Activated CD8-positive, alpha-beta memory T cell treated with anti-CD3 and anti-CD28 coated beads, Interleukin-2, amount 10 ng/mL, durations not matched to agents 7 days and 5 days (primary cell): ENCODE data around the gene FAAP20. TPM values are rescaled to one million over a fixed set of nuclear protein-coding genes. Genes with fewer than 3 reads are reported as not detected.
"Not testable (repeated sequence)": the region's sequence is repeated elsewhere in the genome, so short reads cannot be mapped to it uniquely, and the experiment has no call there.

Experiments used
- ATAC-seq: fragments of 150-1000 bp; cut with Tn5 transposase; one replicate; pipeline ENCODE4 v1.10.0; 2021; ENCODE audit warnings: moderate library complexity
- CTCF ChIA-PET: fragments of 350-600 bp; sonication (Branson Sonifier 250); formaldehyde crosslinking; loops from one replicate; lab custom pipeline; 2021; ENCODE audit warnings: antibody characterized with exemption; lab: Charles Lee
- DNase-seq: peaks from one replicate; pipeline ENCODE4 v3.0.0-alpha.2; 2020
- H3K27ac Mint-ChIP-seq: one replicate; pipeline ENCODE4 v1.8.0; 2021; ENCODE audit warnings: mild to moderate bottlenecking, mixed read lengths
- H3K27me3 Mint-ChIP-seq: one replicate; pipeline ENCODE4 v1.8.0; 2021; ENCODE audit warnings: mixed read lengths
- H3K36me3 Mint-ChIP-seq: one replicate; pipeline ENCODE4 v1.8.0; 2021; ENCODE audit warnings: mild to moderate bottlenecking, mixed read lengths
- H3K4me1 Mint-ChIP-seq: one replicate; pipeline ENCODE4 v1.8.0; 2021; ENCODE audit warnings: mixed read lengths
- H3K4me3 Mint-ChIP-seq: one replicate; pipeline ENCODE4 v1.8.0; 2021; ENCODE audit warnings: mild to moderate bottlenecking, moderate library complexity, mixed read lengths
- H3K9me3 Mint-ChIP-seq: one replicate; pipeline ENCODE4 v1.8.0; 2022; ENCODE audit warnings: low read depth, mixed read lengths
- total RNA-seq, 2 experiments: library from RNA; stranded (reverse); gene quantifications; one replicate each; pipeline ENCODE4 v1.2.3, GENCODE V29; 2021

The FAAP20 gene
- total RNA-seq, 2 experiments from 2014 or later = 52.5 to 55.7 TPM

DNA sequence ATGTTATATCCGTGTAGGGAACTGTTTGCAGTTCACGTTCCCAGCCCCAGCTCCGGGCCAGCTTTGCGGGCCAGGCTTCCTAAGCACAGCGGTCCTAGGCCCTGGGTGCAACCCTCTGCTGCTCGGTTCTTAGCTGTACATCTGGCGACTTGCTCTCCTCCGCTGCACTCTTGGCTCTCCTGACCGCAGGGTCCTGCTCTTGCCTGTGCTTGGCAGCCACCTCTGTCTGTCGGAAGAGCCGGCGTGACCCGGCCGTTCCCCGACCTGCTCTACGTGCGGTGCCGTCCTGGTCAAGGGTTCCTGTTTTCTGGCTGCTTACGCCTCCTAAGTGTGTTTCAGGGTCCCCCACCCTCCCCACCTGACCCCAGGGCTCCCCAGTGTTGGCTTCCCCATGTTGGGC is 36.7 kb downstream of the FAAP20 start:
- H3K36me3 Mint-ChIP-seq = peaks cover 6% of the 10 kb centered on the region
- H3K4me3 Mint-ChIP-seq = no peak overlapping the region
- H3K27ac Mint-ChIP-seq = no peak overlapping the region
- CTCF ChIA-PET = interaction anchor here (1.3 to 1.5 kb wide), 2 partner anchors 18 to 66 kb away, joined by 3 read pairs; no protein-coding TSS in a partner anchor
- DNase-seq (no peak), ATAC-seq (no peak)
- H3K9me3 Mint-ChIP-seq = peaks cover 6% of the 10 kb centered on the region
- no peaks in the 10 kb centered on the region for H3K27me3 Mint-ChIP-seq
- H3K4me1 Mint-ChIP-seq = peaks cover 4% of the 10 kb centered on the region

DNA sequence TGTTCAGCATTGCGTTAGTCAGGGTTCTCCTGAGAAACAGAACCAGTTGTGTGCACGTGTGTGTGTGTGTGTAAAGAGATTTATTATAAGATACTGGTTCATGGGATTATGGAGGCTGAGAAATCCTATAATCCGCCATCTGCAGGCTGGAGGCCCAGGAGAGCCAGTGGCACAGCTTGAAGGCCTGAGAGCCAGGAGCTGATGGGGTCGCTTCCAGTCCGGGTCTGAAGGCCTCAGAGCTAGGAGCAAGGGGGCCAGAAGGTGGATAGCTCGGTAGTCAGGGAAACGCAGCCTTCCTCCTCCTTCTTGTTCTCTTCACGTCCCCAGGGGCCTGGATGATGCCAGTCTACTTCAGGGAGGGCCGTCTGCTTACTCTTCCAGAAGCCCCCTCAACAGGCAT is 37.7 kb downstream of the FAAP20 start:
- Mint-ChIP-seq H3K4me1 (peaks cover 3% of the 10 kb centered on the region), H3K36me3 (peaks cover 6% of the 10 kb centered on the region), H3K27ac (no peak overlapping the region), H3K9me3 (peaks cover 6% of the 10 kb centered on the region), H3K4me3 (no peak overlapping the region), H3K27me3 (no peaks in the 10 kb centered on the region)
- DNase-seq (no peak), ATAC-seq (no peak)
- CTCF ChIA-PET = interaction anchor here (1.0 to 1.5 kb wide), 4 partner anchors 10 to 65 kb away, joined by 3 to 5 read pairs (median 3); no protein-coding TSS in a partner anchor

DNA sequence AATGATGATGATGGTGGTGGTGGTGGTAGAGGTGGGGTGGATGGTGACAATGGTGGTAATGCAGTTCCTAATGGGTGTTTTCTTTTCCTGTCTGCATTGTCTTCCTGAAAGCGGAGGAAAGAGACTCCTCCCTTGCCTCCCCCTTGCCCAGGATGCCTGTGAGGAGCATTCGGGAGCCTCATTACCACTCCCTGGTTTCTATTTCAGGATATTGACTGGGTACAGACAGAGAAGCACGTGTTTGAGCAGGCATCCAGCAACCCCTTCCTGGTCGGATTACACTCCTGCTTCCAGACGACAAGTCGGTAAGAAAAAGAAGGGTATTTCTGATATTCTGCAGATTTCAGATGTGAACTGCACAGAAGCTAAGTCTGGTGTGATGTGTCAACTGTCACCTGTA is 38.8 kb downstream of the FAAP20 start:
- H3K9me3 Mint-ChIP-seq = peaks cover 6% of the 10 kb centered on the region
- H3K4me1 Mint-ChIP-seq = peaks cover 14% of the 10 kb centered on the region
- DNase-seq = no peak
- CTCF ChIA-PET = interaction anchor here (1.0 kb wide), 1 partner anchor 11 kb away, joined by 3 read pairs; no protein-coding TSS in a partner anchor
- no peak overlapping the region for H3K4me3 Mint-ChIP-seq
- peaks cover 6% of the 10 kb centered on the region for H3K36me3 Mint-ChIP-seq
- no peak overlapping the region for H3K27ac Mint-ChIP-seq
- no peaks in the 10 kb centered on the region for H3K27me3 Mint-ChIP-seq
- ATAC-seq = no peak

- DNase-seq (no peak), ATAC-seq (no peak)
- Mint-ChIP-seq H3K27me3 (no peaks in the 10 kb centered on the region), H3K36me3 (peaks cover 6% of the 10 kb centered on the region), H3K9me3 (peaks cover 6% of the 10 kb centered on the region), H3K4me3 (no peak overlapping the region), H3K27ac (no peak overlapping the region), H3K4me1 (peaks cover 20% of the 10 kb centered on the region)
- CTCF ChIA-PET = no interaction called here
Observed at GRCh38 chr1:2155147-2155598, 39.4 kb downstream of the FAAP20 start.

GRCh38 chr1:2154022-2154421 is 40.5 kb downstream of the FAAP20 start:
- CTCF ChIA-PET = no interaction called here
- H3K4me1 Mint-ChIP-seq = peaks cover 20% of the 10 kb centered on the region
- H3K27me3 Mint-ChIP-seq = no peaks in the 10 kb centered on the region
- DNase-seq (no peak), ATAC-seq (no peak)
- no peak overlapping the region for H3K27ac Mint-ChIP-seq
- H3K9me3 Mint-ChIP-seq = peaks cover 6% of the 10 kb centered on the region
- peaks cover 6% of the 10 kb centered on the region for H3K36me3 Mint-ChIP-seq
- no peak overlapping the region for H3K4me3 Mint-ChIP-seq

GRCh38 chr1:2152954-2153353 is 41.6 kb downstream of the FAAP20 start:
- Mint-ChIP-seq H3K9me3 (peaks cover 6% of the 10 kb centered on the region), H3K4me1 (peaks cover 20% of the 10 kb centered on the region), H3K27me3 (no peaks in the 10 kb centered on the region), H3K4me3 (no peak overlapping the region), H3K36me3 (peaks cover 6% of the 10 kb centered on the region), H3K27ac (no peak overlapping the region)
- DNase-seq (no peak), ATAC-seq (no peak)
- CTCF ChIA-PET = interaction anchor here (1.7 kb wide), 1 partner anchor 108 kb away, joined by 7 read pairs; no protein-coding TSS in a partner anchor

DNA sequence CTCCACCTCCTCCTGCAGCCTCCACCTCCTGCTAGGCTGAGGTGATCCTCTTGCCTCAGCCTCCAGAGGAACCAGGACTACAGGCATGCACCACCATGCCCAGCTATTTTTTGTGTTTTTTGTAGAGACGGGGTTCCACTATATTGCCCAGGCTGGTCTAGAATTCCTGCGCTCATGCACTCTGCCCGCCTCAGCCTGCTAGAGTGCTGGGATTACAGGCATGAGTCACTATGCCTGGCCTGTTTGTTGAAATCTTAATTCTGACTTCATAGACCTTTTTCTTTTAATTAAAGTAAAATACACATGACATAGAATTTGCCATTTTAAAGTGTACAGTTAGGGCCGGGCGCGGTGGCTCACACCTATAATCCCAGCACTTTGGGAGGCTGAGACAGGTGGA is 42.7 kb downstream of the FAAP20 start:
- H3K4me3 Mint-ChIP-seq = no peak overlapping the region
- peaks cover 6% of the 10 kb centered on the region for H3K9me3 Mint-ChIP-seq
- peaks cover 6% of the 10 kb centered on the region for H3K36me3 Mint-ChIP-seq
- DNase-seq (no peak), ATAC-seq (no peak)
- CTCF ChIA-PET = interaction anchor here (1.7 to 4.2 kb wide), 4 partner anchors 11 to 107 kb away, joined by 7 to 43 read pairs (median 12); no protein-coding TSS in a partner anchor
- H3K4me1 Mint-ChIP-seq = peaks cover 20% of the 10 kb centered on the region
- H3K27ac Mint-ChIP-seq = no peak overlapping the region
- no peaks in the 10 kb centered on the region for H3K27me3 Mint-ChIP-seq

DNA sequence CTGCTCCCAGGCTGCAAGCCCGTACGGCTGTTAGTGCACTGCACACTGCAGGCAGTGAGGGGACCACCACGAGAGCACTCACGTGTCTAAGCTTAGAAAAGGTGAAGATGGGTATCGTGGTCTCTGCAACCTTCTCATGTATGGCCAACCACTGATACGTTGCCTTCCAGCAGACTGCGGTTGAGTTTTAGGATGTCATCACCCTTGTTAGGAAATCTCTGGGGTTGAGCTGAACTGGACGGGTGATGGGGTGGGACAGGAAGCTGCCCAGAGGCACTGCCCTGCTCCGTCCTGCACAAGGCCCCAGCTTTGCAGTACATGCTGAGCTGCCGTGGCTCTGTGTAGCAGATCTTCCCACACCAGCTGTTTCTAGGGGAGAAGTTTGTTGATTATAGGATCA is 43.3 kb downstream of the FAAP20 start:
- peaks cover 6% of the 10 kb centered on the region for H3K36me3 Mint-ChIP-seq
- DNase-seq (peak; percentile 59), ATAC-seq (peak; percentile 22)
- H3K27ac Mint-ChIP-seq = peak overlapping the region; percentile 76
- CTCF ChIA-PET = interaction anchor here (1.7 to 4.2 kb wide), 4 partner anchors 11 to 106 kb away, joined by 7 to 43 read pairs (median 12); no protein-coding TSS in a partner anchor
- no peak overlapping the region for H3K4me3 Mint-ChIP-seq
- no peaks in the 10 kb centered on the region for H3K27me3 Mint-ChIP-seq
- peaks cover 6% of the 10 kb centered on the region for H3K9me3 Mint-ChIP-seq
- H3K4me1 Mint-ChIP-seq = peaks cover 20% of the 10 kb centered on the region

GRCh38 chr1:2150801-2151200 is 43.8 kb downstream of the FAAP20 start:
- H3K27me3 Mint-ChIP-seq = no peaks in the 10 kb centered on the region
- ATAC-seq (no peak), DNase-seq (no peak)
- CTCF ChIA-PET = interaction anchor here (1.2 to 4.2 kb wide), 5 partner anchors 9 to 24 kb away, joined by 3 to 43 read pairs (median 8); no protein-coding TSS in a partner anchor
- H3K4me1 Mint-ChIP-seq = peaks cover 20% of the 10 kb centered on the region
- no peak overlapping the region for H3K4me3 Mint-ChIP-seq
- peak overlapping the region; percentile 76 for H3K27ac Mint-ChIP-seq
- peaks cover 6% of the 10 kb centered on the region for H3K36me3 Mint-ChIP-seq
- H3K9me3 Mint-ChIP-seq = peaks cover 6% of the 10 kb centered on the region

DNA sequence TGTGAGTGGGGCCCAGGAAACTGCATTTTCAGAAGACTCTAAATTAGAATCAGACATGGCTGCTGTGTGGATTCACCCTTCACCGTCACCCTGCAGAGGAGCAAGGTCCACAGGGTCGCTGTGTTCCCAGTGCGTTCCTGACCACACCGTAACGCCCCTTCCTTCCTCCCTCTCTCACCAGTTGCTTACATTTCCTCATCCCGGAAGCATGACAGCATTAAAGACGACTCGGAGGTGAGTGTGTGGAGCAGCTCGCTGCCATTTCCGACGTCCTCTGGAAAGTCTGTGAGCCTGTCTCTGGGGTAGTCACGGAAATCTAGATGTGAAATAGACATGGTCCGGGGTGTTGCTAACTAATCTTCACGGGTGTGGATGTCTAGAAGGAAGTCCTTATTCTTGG is 45.9 kb downstream of the FAAP20 start:
- DNase-seq = peak; percentile 90
- Mint-ChIP-seq H3K27ac (no peak overlapping the region), H3K4me3 (no peak overlapping the region), H3K9me3 (no peaks in the 10 kb centered on the region), H3K36me3 (no peaks in the 10 kb centered on the region), H3K27me3 (no peaks in the 10 kb centered on the region), H3K4me1 (peaks cover 20% of the 10 kb centered on the region)
- peak; percentile 83 for ATAC-seq
- CTCF ChIA-PET = interaction anchor here (1.2 to 4.2 kb wide), 6 partner anchors 8 to 233 kb away, joined by 3 to 43 read pairs (median 7); partner anchors contain the start of gene FAAP20

- H3K27me3 Mint-ChIP-seq, DNase-seq, H3K4me3 Mint-ChIP-seq, H3K9me3 Mint-ChIP-seq, CTCF ChIA-PET, H3K36me3 Mint-ChIP-seq, H3K27ac Mint-ChIP-seq, ATAC-seq: not testable (repeated sequence)
- peaks cover 20% of the 10 kb centered on the region for H3K4me1 Mint-ChIP-seq
Observed at GRCh38 chr1:2147869-2148268, 46.7 kb downstream of the FAAP20 start.

- peaks cover 17% of the 10 kb centered on the region for H3K4me1 Mint-ChIP-seq
- CTCF ChIA-PET = interaction anchor here (1.3 kb wide), 1 partner anchor 28 kb away, joined by 8 read pairs; no protein-coding TSS in a partner anchor
- no peaks in the 10 kb centered on the region for H3K9me3 Mint-ChIP-seq
- no peaks in the 10 kb centered on the region for H3K36me3 Mint-ChIP-seq
- no peaks in the 10 kb centered on the region for H3K27me3 Mint-ChIP-seq
- H3K4me3 Mint-ChIP-seq = no peak overlapping the region
- DNase-seq (no peak), ATAC-seq (no peak)
- H3K27ac Mint-ChIP-seq = no peak overlapping the region
Observed at GRCh38 chr1:2146836-2147517, 47.6 kb downstream of the FAAP20 start.

- no peaks in the 10 kb centered on the region for H3K36me3 Mint-ChIP-seq
- peak overlapping the region; percentile 71 for H3K27ac Mint-ChIP-seq
- H3K27me3 Mint-ChIP-seq = no peaks in the 10 kb centered on the region
- ATAC-seq (peak; percentile 53), DNase-seq (peak; percentile 60)
- no peaks in the 10 kb centered on the region for H3K9me3 Mint-ChIP-seq
- H3K4me1 Mint-ChIP-seq = peaks cover 10% of the 10 kb centered on the region
- CTCF ChIA-PET = interaction anchor here (1.3 kb wide), 1 partner anchor 29 kb away, joined by 8 read pairs; no protein-coding TSS in a partner anchor
- no peak overlapping the region for H3K4me3 Mint-ChIP-seq
Observed at GRCh38 chr1:2145946-2146835, 48.4 kb downstream of the FAAP20 start.
